ENCODE data around the gene FNDC7.
A peak's percentile ranks its signal among the peaks of the same experiment; 100 is the strongest.
"Not testable (repeated sequence)": the region's sequence is repeated elsewhere in the genome, so short reads cannot be mapped to it uniquely, and the experiment has no call there.

FNDC7 gene

DNA sequence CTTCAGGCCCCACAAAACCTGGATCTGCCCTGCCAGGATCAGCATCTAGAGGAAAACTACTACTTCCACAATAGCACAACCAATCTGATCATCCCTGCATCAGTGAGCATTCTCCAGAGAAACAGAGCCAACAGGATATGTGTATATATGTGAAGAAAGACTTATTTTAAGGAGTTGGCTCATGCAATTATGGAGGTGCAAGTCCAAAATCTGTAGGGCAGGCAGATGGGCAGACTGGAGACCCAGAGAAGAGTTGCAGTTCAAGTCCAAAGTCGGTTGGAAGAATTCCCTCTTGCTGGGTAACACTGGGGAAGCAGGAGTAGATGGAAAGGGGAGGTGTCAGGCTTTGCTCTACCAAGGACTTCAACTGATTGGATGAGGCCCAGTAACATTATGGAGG, 46.9 kb upstream of the FNDC7 start:
- TF ChIP-seq ZNF121 (tag by site-specific recombination; IDR thresholded peaks at IDR 0.05) (no peak), ZNF302 (tag by site-specific recombination; IDR thresholded peaks at IDR 0.05; ENCODE audit: low read depth) (no peak), ZNF248 (tag by site-specific recombination; IDR thresholded peaks at IDR 0.05) (no peak), ZBTB48 (tag by site-specific recombination; IDR thresholded peaks at IDR 0.05) (no peak)
- TF ChIP-seq, protein P1, sequence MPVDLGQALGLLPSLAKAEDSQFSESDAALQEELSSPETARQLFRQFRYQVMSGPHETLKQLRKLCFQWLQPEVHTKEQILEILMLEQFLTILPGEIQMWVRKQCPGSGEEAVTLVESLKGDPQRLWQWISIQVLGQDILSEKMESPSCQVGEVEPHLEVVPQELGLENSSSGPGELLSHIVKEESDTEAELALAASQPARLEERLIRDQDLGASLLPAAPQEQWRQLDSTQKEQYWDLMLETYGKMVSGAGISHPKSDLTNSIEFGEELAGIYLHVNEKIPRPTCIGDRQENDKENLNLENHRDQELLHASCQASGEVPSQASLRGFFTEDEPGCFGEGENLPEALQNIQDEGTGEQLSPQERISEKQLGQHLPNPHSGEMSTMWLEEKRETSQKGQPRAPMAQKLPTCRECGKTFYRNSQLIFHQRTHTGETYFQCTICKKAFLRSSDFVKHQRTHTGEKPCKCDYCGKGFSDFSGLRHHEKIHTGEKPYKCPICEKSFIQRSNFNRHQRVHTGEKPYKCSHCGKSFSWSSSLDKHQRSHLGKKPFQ (tag by site-specific recombination; IDR thresholded peaks at IDR 0.05), result no peak
- Histone ChIP-seq H3K9me3 (ENCODE audit: control insufficient read depth, insufficient read depth, low read depth, low read length) (no peaks in the 10 kb centered on the region), H3K4me3 (ENCODE audit: low read depth, low read length) (no peak overlapping the region), H3K27ac (ENCODE audit: extremely low read depth, low read depth, low read length) (no peak overlapping the region), H3K36me3 (ENCODE audit: control insufficient read depth in 2 of 2, insufficient read depth in 1 of 2, low read length in 2 of 2) (no peaks in the 10 kb centered on the region), H3K4me1 (ENCODE audit: control insufficient read depth, insufficient read depth, low read length) (no peaks in the 10 kb centered on the region)
- ChIA-PET CTCF (no interaction called here), POLR2A (no interaction called here)

DNA sequence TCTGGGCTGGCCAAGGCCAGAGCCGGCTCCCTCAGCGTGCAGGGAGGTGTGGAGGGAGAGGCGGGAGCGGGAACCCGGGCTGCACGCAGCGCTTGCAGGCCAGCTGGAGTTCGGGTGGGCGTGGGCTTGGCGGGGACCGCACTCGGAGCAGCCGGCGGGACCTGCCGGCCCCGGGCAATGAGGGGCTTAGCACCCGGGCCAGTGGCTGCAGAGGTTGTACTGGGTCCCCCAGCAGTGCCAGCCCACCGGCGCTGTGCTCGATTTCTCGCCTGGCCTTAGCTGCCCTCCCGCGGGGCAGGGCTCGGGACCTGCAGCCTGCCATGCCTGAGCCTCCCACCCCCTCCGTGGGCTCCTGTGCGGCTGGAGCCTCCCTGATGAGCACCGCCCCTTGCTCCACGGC, 45.3 kb upstream of the FNDC7 start:
- H3K9me3 ChIP-seq (ENCODE audit: control insufficient read depth, insufficient read depth, low read depth, low read length); H3K27ac ChIP-seq (ENCODE audit: extremely low read depth, low read depth, low read length); POLR2A ChIA-PET; H3K36me3 ChIP-seq (ENCODE audit: control insufficient read depth in 2 of 2, insufficient read depth in 1 of 2, low read length in 2 of 2); H3K4me1 ChIP-seq (ENCODE audit: control insufficient read depth, insufficient read depth, low read length); CTCF ChIA-PET; H3K4me3 ChIP-seq (ENCODE audit: low read depth, low read length): not testable (repeated sequence)

- ChIA-PET CTCF (no interaction called here), POLR2A (interaction anchor here (0.6 kb wide), 1 partner anchor 158 kb away, joined by 3 read pairs; no protein-coding TSS in a partner anchor)
- Histone ChIP-seq H3K36me3 (ENCODE audit: control insufficient read depth in 2 of 2, insufficient read depth in 1 of 2, low read length in 2 of 2) (no peaks in the 10 kb centered on the region), H3K4me3 (ENCODE audit: low read depth, low read length) (no peak overlapping the region), H3K9me3 (ENCODE audit: control insufficient read depth, insufficient read depth, low read depth, low read length) (no peaks in the 10 kb centered on the region), H3K4me1 (ENCODE audit: control insufficient read depth, insufficient read depth, low read length) (no peaks in the 10 kb centered on the region), H3K27ac (ENCODE audit: extremely low read depth, low read depth, low read length) (no peak overlapping the region)
- TF ChIP-seq ELK4 (IDR thresholded peaks at IDR 0.05; ENCODE audit: borderline replicate concordance, low read depth, low read length) (no peak), ZNF366 (tag by site-specific recombination; conservative IDR thresholded peaks at IDR 0.05) (peak; percentile 58)
These were observed 43.9 kb upstream of the FNDC7 start for GRCh38 chr1:108668777-108669176.

GRCh38 chr1:108669679-108670078, 43.0 kb upstream of the FNDC7 start:
- ChIA-PET CTCF (no interaction called here), POLR2A (no interaction called here)
- no peaks in the 10 kb centered on the region for H3K4me1 ChIP-seq (ENCODE audit: control insufficient read depth, insufficient read depth, low read length)
- no peak overlapping the region for H3K4me3 ChIP-seq (ENCODE audit: low read depth, low read length)
- no peaks in the 10 kb centered on the region for H3K9me3 ChIP-seq (ENCODE audit: control insufficient read depth, insufficient read depth, low read depth, low read length)
- TF ChIP-seq, protein P2, sequence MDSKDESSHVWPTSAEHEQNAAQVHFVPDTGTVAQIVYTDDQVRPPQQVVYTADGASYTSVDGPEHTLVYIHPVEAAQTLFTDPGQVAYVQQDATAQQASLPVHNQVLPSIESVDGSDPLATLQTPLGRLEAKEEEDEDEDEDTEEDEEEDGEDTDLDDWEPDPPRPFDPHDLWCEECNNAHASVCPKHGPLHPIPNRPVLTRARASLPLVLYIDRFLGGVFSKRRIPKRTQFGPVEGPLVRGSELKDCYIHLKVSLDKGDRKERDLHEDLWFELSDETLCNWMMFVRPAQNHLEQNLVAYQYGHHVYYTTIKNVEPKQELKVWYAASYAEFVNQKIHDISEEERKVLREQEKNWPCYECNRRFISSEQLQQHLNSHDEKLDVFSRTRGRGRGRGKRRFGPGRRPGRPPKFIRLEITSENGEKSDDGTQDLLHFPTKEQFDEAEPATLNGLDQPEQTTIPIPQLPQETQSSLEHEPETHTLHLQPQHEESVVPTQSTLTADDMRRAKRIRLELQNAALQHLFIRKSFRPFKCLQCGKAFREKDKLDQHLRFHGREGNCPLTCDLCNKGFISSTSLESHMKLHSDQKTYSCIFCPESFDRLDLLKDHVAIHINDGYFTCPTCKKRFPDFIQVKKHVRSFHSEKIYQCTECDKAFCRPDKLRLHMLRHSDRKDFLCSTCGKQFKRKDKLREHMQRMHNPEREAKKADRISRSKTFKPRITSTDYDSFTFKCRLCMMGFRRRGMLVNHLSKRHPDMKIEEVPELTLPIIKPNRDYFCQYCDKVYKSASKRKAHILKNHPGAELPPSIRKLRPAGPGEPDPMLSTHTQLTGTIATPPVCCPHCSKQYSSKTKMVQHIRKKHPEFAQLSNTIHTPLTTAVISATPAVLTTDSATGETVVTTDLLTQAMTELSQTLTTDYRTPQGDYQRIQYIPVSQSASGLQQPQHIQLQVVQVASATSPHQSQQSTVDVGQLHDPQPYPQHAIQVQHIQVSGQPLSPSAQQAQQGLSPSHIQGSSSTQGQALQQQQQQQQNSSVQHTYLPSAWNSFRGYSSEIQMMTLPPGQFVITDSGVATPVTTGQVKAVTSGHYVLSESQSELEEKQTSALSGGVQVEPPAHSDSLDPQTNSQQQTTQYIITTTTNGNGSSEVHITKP (tag by site-specific recombination; IDR thresholded peaks at IDR 0.05), result peak; percentile 63
- TF ChIP-seq OVOL3 (tag by site-specific recombination; IDR thresholded peaks at IDR 0.05) (no peak), ZSCAN4 (tag by site-specific recombination; IDR thresholded peaks at IDR 0.05) (no peak), SCRT2 (tag by site-specific recombination; IDR thresholded peaks at IDR 0.05) (no peak), ZNF223 (tag by site-specific recombination; IDR thresholded peaks at IDR 0.05) (no peak)
- H3K27ac ChIP-seq (ENCODE audit: extremely low read depth, low read depth, low read length), result no peak overlapping the region
- H3K36me3 ChIP-seq (ENCODE audit: control insufficient read depth in 2 of 2, insufficient read depth in 1 of 2, low read length in 2 of 2), result no peaks in the 10 kb centered on the region

All from HEK293 (cell line).